H9 (cell line): ENCODE results near the gene GFI1. TPM values are rescaled to one million over a fixed set of nuclear protein-coding genes. Genes with fewer than 3 reads are reported as not detected.

Experiments
- DNase-seq: peaks from one replicate; pipeline ENCODE4 v3.0.0-alpha.2; 2017
- H2AFZ ChIP-seq: one replicate; pipeline ENCODE4 v1.6.1; 2013; ENCODE audit warnings: mild to moderate bottlenecking, low read length, control low read depth, moderate library complexity
- H2AK5ac ChIP-seq: 2 replicates; pipeline ENCODE4 v1.6.1; 2013; ENCODE audit warnings: low read length, control low read depth, mixed read lengths; ENCODE audit not compliant: insufficient read length
- H2BK120ac ChIP-seq: one replicate; pipeline ENCODE4 v1.6.1; 2013; ENCODE audit warnings: low read depth, mild to moderate bottlenecking, low read length, control low read depth, inconsistent platforms; ENCODE audit not compliant: poor library complexity, severe bottlenecking
- H2BK12ac ChIP-seq: 2 replicates; pipeline ENCODE4 v1.6.1; 2013; ENCODE audit warnings: low read length, control low read depth, mixed read lengths, low read depth; ENCODE audit not compliant: insufficient read length
- H2BK15ac ChIP-seq: 2 replicates; pipeline ENCODE4 v1.6.1; 2013; ENCODE audit warnings: low read depth, low read length, control low read depth
- H2BK20ac ChIP-seq: one replicate; pipeline ENCODE4 v1.6.1; 2013; ENCODE audit warnings: low read depth, mild to moderate bottlenecking, low read length, control low read depth, inconsistent platforms; ENCODE audit not compliant: poor library complexity, severe bottlenecking
- H2BK5ac ChIP-seq: 2 replicates; pipeline ENCODE4 v1.6.1; 2013; ENCODE audit warnings: low read length, control low read depth, mixed read lengths; ENCODE audit not compliant: insufficient read length
- H3K14ac ChIP-seq: 2 replicates; pipeline ENCODE4 v1.6.1; 2013; ENCODE audit warnings: low read length, control low read depth; ENCODE audit not compliant: insufficient read depth
- H3K18ac ChIP-seq: 2 replicates; pipeline ENCODE4 v1.6.1; 2013; ENCODE audit warnings: low read depth, mild to moderate bottlenecking, mixed read lengths, low read length, control low read depth; ENCODE audit not compliant: insufficient read length
- H3K23ac ChIP-seq: 2 replicates; pipeline ENCODE4 v1.6.1; 2013; ENCODE audit warnings: low read length, control low read depth, mixed read lengths, low read depth; ENCODE audit not compliant: insufficient read length
- H3K23me2 ChIP-seq: 2 replicates; pipeline ENCODE4 v1.6.1; 2013; ENCODE audit warnings: low read depth, mild to moderate bottlenecking, mixed read lengths, low read length, control low read depth; ENCODE audit not compliant: insufficient read length, poor library complexity, severe bottlenecking
- H3K27ac ChIP-seq: 2 replicates; pipeline ENCODE4 v1.5.1; 2013; ENCODE audit warnings: low read length, control low read depth, mixed read lengths, low read depth; ENCODE audit not compliant: insufficient read length
- H3K27me3 ChIP-seq: 2 replicates; pipeline ENCODE4 v1.6.1; 2013; ENCODE audit warnings: low read length, control low read depth, inconsistent platforms; ENCODE audit not compliant: insufficient read depth
- H3K4ac ChIP-seq: 2 replicates; pipeline ENCODE4 v1.6.1; 2013; ENCODE audit warnings: low read depth, mild to moderate bottlenecking, control low read depth, inconsistent platforms, low read length, moderate library complexity
- H3K4me1 ChIP-seq: 2 replicates; pipeline ENCODE4 v1.6.1; 2013; ENCODE audit warnings: low read length, control low read depth, inconsistent platforms; ENCODE audit not compliant: insufficient read depth
- H3K4me2 ChIP-seq: 2 replicates; pipeline ENCODE4 v1.6.1; 2013; ENCODE audit warnings: low read length, control low read depth, mixed read lengths; ENCODE audit not compliant: insufficient read length, insufficient read depth
- H3K56ac ChIP-seq: 2 replicates; pipeline ENCODE4 v1.6.1; 2013; ENCODE audit warnings: low read depth, mild to moderate bottlenecking, mixed read lengths, low read length, control low read depth; ENCODE audit not compliant: insufficient read length
- H3K79me1 ChIP-seq: 2 replicates; pipeline ENCODE4 v1.6.1; 2013; ENCODE audit warnings: low read depth, mild to moderate bottlenecking, moderate library complexity, low read length, control low read depth, inconsistent platforms; ENCODE audit not compliant: insufficient read depth, poor library complexity, severe bottlenecking
- H3K79me2 ChIP-seq: 2 replicates; pipeline ENCODE4 v1.6.1; 2013; ENCODE audit warnings: low read length, control low read depth, inconsistent platforms; ENCODE audit not compliant: insufficient read depth
- H3K9ac ChIP-seq: 2 replicates; pipeline ENCODE4 v1.6.1; 2013; ENCODE audit warnings: low read length, control low read depth, mixed read lengths; ENCODE audit not compliant: insufficient read length; ENCODE audit errors: extremely low read depth
- H3K9me3 ChIP-seq: one replicate; pipeline ENCODE4 v1.6.1; 2013; ENCODE audit warnings: low read depth, low read length, inconsistent platforms; ENCODE audit not compliant: control insufficient read depth
- H3T11ph ChIP-seq: one replicate; pipeline ENCODE4 v1.6.1; 2013; ENCODE audit warnings: mild to moderate bottlenecking, low read length, control low read depth, inconsistent platforms
- H4K20me1 ChIP-seq: one replicate; pipeline ENCODE4 v1.6.1; 2013; ENCODE audit not compliant: control insufficient read depth, insufficient read length, insufficient read depth
- H4K5ac ChIP-seq: 2 replicates; pipeline ENCODE4 v1.6.1; 2013; ENCODE audit warnings: low read depth, mild to moderate bottlenecking, mixed read lengths, low read length, control low read depth; ENCODE audit not compliant: insufficient read length
- H4K8ac ChIP-seq: replicated peaks from 2 replicates; pipeline ENCODE4 v1.6.1; 2013; ENCODE audit warnings: low read length, control low read depth, mixed read lengths, low read depth; ENCODE audit not compliant: insufficient read length
- H4K91ac ChIP-seq: 2 replicates; pipeline ENCODE4 v1.6.1; 2013; ENCODE audit warnings: low read depth, mild to moderate bottlenecking, moderate library complexity, mixed read lengths, low read length, control low read depth; ENCODE audit not compliant: insufficient read length
- H3K27ac Mint-ChIP-seq, 3 experiments: 2 replicates in 2 of 3; 3 replicates in 1 of 3; pipeline ENCODE4 v1.8.0; 2020 to 2021; ENCODE audit warnings: mixed read lengths in 3 of 3, mild to moderate bottlenecking in 1 of 3, moderate library complexity in 1 of 3
- H3K27me3 Mint-ChIP-seq: 2 replicates; pipeline ENCODE4 v1.8.0; 2021; ENCODE audit warnings: low read depth, mild to moderate bottlenecking, moderate library complexity, mixed read lengths
- H3K36me3 Mint-ChIP-seq, 3 experiments: 2 replicates in 2 of 3; 3 replicates in 1 of 3; pipeline ENCODE4 v1.8.0; 2020 to 2021; ENCODE audit warnings: low read depth in 3 of 3, mixed read lengths in 3 of 3; ENCODE audit not compliant: insufficient read depth in 1 of 3
- H3K4me1 Mint-ChIP-seq, 2 experiments: 2 replicates each; pipeline ENCODE4 v1.8.0; 2020; ENCODE audit warnings: mixed read lengths in 2 of 2
- H3K4me3 Mint-ChIP-seq, 2 experiments: 2 replicates in 1 of 2; 3 replicates in 1 of 2; pipeline ENCODE4 v1.8.0; 2020 to 2021; ENCODE audit warnings: mild to moderate bottlenecking in 2 of 2, mixed read lengths in 2 of 2, moderate library complexity in 1 of 2
- H3K9me3 Mint-ChIP-seq, 2 experiments: 2 replicates in 1 of 2; 3 replicates in 1 of 2; pipeline ENCODE4 v1.8.0; 2020; ENCODE audit warnings: mild to moderate bottlenecking in 2 of 2, mixed read lengths in 2 of 2, moderate library complexity in 1 of 2
- CTCF ChIP-seq: fragments of 200-600 bp; sonication (generic); conservative IDR thresholded peaks from 3 replicates; pipeline ENCODE4 v1.8.0; 2021; ENCODE audit warnings: antibody characterized with exemption, mild to moderate bottlenecking
- WGBS: extraction: QIAGEN DNeasy Blood & Tissue Kit; methylation state at CpG from one replicate; pipeline ENCODE4 v1.1.7; 2013; ENCODE audit warnings: missing lambda C conversion rate, low lambda C conversion rate, mixed read lengths; ENCODE audit not compliant: insufficient read length; ENCODE audit errors: extremely low coverage; 5-methylcytosine and 5-hydroxymethylcytosine counted together
- total RNA-seq: library from RNA; stranded (reverse); gene quantifications from 2 replicates; pipeline ENCODE4 v1.2.1, GENCODE V29; 2021

GFI1 gene
- total RNA-seq, 1 experiment from 2014 or later = 0.11 TPM

GRCh38 chr1:92487078-92487605, 417 bp upstream of the GFI1 start:
- H3K27ac Mint-ChIP-seq = no peak overlapping the region
- H3K4me2 ChIP-seq = peak overlapping the region; percentile 74
- H3K27me3 Mint-ChIP-seq = peaks cover 79% of the 10 kb centered on the region
- no peak overlapping the region for H3K18ac ChIP-seq
- H3K4ac ChIP-seq = no peak overlapping the region
- H4K20me1 ChIP-seq = no peaks in the 10 kb centered on the region
- H2BK120ac ChIP-seq = no peak overlapping the region
- H3K56ac ChIP-seq = no peak overlapping the region
- H3K9me3 ChIP-seq = no peaks in the 10 kb centered on the region
- no peak overlapping the region for H3K14ac ChIP-seq
- H3K27ac ChIP-seq = no peak overlapping the region
- WGBS = no CpG with 5 or more reads among the region's 7 CpGs
- no peak overlapping the region for H3T11ph ChIP-seq
- peaks cover 0 to 4% of the 10 kb centered on the region in 2 experiments; a peak in 1 of 5 replicates for H3K9me3 Mint-ChIP-seq
- no peak overlapping the region for H4K91ac ChIP-seq
- peaks cover 0 to 2% (median 0%) of the 10 kb centered on the region in 3 experiments; a peak in 1 of 7 replicates for H3K36me3 Mint-ChIP-seq
- no peak overlapping the region for H2AFZ ChIP-seq
- H3K27me3 ChIP-seq = peaks cover 57% of the 10 kb centered on the region
- no peak overlapping the region for H4K5ac ChIP-seq
- H3K23ac ChIP-seq = no peak overlapping the region
- H3K79me1 ChIP-seq = no peaks in the 10 kb centered on the region
- no peaks in the 10 kb centered on the region for H3K79me2 ChIP-seq
- H3K9ac ChIP-seq = no peak overlapping the region
- no peak for TF ChIP-seq CTCF
- no peaks in the 10 kb centered on the region for H3K4me1 ChIP-seq
- peaks cover 19 to 26% of the 10 kb centered on the region in 2 experiments for H3K4me1 Mint-ChIP-seq
- H3K23me2 ChIP-seq = peaks cover 36% of the 10 kb centered on the region
- no peak overlapping the region for H2BK20ac ChIP-seq
- no peak overlapping the region for H2BK12ac ChIP-seq
- no peak for DNase-seq
- no peak overlapping the region for H4K8ac ChIP-seq
- no peak overlapping the region for H2BK15ac ChIP-seq
- H2BK5ac ChIP-seq = no peak overlapping the region
- H2AK5ac ChIP-seq = no peak overlapping the region
- peak overlapping the region; percentile 40 to 69 for H3K4me3 Mint-ChIP-seq
